ENCODE data around the gene ZNF804A.

The ZNF804A gene

GRCh38 chr2:184611361-184612085 lies 13.2 kb downstream of the ZNF804A start:
- no peak for DNase-seq

- DNase-seq, result no peak
Measured at GRCh38 chr2:184620367-184620766, 22.0 kb downstream of the ZNF804A start.

- DNase-seq, result no peak
Measured at GRCh38 chr2:184624311-184624710, 26.0 kb downstream of the ZNF804A start.

- DNase-seq, result no peak
Measured at GRCh38 chr2:184628051-184628450, 29.7 kb downstream of the ZNF804A start.

- DNase-seq, result no peak
Measured at GRCh38 chr2:184633726-184634125, 35.4 kb downstream of the ZNF804A start.

- no peak for DNase-seq
Measured at GRCh38 chr2:184637781-184638180, 39.5 kb downstream of the ZNF804A start.

GRCh38 chr2:184644685-184645084 lies 46.4 kb downstream of the ZNF804A start:
- no peak for DNase-seq

- no peak for DNase-seq
Measured at GRCh38 chr2:184646177-184646576, 47.8 kb downstream of the ZNF804A start.

- no peak for DNase-seq
Measured at GRCh38 chr2:184646593-184646992, 48.3 kb downstream of the ZNF804A start.

GRCh38 chr2:184654945-184655344 lies 56.6 kb downstream of the ZNF804A start:
- no peak for DNase-seq

GRCh38 chr2:184677171-184677570 lies 78.8 kb downstream of the ZNF804A start:
- DNase-seq, result no peak

- no peak for DNase-seq
Measured at GRCh38 chr2:184679219-184680018, 81.1 kb downstream of the ZNF804A start.

GRCh38 chr2:184680825-184681224 lies 82.5 kb downstream of the ZNF804A start:
- DNase-seq, result no peak

- no peak for DNase-seq
Measured at GRCh38 chr2:184681642-184682321, 83.5 kb downstream of the ZNF804A start.

- DNase-seq, result no peak
Measured at GRCh38 chr2:184683911-184684310, 85.6 kb downstream of the ZNF804A start.

- no peak for DNase-seq
Measured at GRCh38 chr2:184685999-184686841, 87.9 kb downstream of the ZNF804A start.

- DNase-seq, result no peak
Measured at GRCh38 chr2:184689638-184690037, 91.3 kb downstream of the ZNF804A start.

- DNase-seq, result no peak
Measured at GRCh38 chr2:184692141-184692734, 93.9 kb downstream of the ZNF804A start.

- no peak for DNase-seq
Measured at GRCh38 chr2:184696644-184697043, 98.3 kb downstream of the ZNF804A start.

- DNase-seq, result no peak
Measured at GRCh38 chr2:184698476-184698875, 100.1 kb downstream of the ZNF804A start.

- no peak for DNase-seq
Measured at GRCh38 chr2:184721881-184722280, 123.6 kb downstream of the ZNF804A start.

- DNase-seq, result no peak
Measured at GRCh38 chr2:184727813-184728212, 129.5 kb downstream of the ZNF804A start.
